ENCODE results near the gene QSER1. TPM values are rescaled to one million over a fixed set of nuclear protein-coding genes. Genes with fewer than 3 reads are reported as not detected.

QSER1 gene
- total and polyA plus RNA-seq, 10 of the 15 experiments (the other 5 are each of a cell fraction or from before 2014, with no cell fraction given), result 2.1 to 15.0 (median 9.4) TPM

DNA sequence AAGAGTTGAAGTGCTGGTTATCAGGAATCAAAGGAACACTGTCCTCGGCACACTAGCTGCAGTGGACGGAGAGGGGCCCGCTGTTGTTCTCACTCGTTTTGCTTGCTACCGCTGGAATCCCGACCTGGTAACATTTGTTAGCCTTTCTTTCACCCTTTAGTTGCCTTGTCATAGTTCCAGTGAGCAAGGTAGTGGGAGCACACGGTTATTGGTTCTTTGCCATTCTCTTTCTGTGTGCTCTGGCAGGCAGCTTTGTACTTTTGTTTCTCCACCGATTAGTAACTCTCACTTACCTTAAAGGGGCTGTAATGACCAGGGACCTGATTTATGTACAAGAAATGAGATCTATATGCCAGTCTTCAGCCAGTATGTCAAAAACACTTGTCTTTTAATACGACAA is 124.9 kb downstream of the QSER1 start (continued):
- TF ChIP-seq, protein P1, sequence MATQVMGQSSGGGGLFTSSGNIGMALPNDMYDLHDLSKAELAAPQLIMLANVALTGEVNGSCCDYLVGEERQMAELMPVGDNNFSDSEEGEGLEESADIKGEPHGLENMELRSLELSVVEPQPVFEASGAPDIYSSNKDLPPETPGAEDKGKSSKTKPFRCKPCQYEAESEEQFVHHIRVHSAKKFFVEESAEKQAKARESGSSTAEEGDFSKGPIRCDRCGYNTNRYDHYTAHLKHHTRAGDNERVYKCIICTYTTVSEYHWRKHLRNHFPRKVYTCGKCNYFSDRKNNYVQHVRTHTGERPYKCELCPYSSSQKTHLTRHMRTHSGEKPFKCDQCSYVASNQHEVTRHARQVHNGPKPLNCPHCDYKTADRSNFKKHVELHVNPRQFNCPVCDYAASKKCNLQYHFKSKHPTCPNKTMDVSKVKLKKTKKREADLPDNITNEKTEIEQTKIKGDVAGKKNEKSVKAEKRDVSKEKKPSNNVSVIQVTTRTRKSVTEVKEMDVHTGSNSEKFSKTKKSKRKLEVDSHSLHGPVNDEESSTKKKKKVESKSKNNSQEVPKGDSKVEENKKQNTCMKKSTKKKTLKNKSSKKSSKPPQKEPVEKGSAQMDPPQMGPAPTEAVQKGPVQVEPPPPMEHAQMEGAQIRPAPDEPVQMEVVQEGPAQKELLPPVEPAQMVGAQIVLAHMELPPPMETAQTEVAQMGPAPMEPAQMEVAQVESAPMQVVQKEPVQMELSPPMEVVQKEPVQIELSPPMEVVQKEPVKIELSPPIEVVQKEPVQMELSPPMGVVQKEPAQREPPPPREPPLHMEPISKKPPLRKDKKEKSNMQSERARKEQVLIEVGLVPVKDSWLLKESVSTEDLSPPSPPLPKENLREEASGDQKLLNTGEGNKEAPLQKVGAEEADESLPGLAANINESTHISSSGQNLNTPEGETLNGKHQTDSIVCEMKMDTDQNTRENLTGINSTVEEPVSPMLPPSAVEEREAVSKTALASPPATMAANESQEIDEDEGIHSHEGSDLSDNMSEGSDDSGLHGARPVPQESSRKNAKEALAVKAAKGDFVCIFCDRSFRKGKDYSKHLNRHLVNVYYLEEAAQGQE (IDR thresholded peaks at IDR 0.05; ENCODE audit: low read depth, low read length), result no peak
- TF ChIP-seq, protein P2, sequence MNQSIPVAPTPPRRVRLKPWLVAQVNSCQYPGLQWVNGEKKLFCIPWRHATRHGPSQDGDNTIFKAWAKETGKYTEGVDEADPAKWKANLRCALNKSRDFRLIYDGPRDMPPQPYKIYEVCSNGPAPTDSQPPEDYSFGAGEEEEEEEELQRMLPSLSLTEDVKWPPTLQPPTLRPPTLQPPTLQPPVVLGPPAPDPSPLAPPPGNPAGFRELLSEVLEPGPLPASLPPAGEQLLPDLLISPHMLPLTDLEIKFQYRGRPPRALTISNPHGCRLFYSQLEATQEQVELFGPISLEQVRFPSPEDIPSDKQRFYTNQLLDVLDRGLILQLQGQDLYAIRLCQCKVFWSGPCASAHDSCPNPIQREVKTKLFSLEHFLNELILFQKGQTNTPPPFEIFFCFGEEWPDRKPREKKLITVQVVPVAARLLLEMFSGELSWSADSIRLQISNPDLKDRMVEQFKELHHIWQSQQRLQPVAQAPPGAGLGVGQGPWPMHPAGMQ (IDR thresholded peaks at IDR 0.05; ENCODE audit: borderline replicate concordance), result no peak
- TF ChIP-seq ZNF622 (IDR thresholded peaks at IDR 0.05) (no peak), MTA2 (IDR thresholded peaks at IDR 0.05; ENCODE audit: low read depth) (no peak), CHD2 (IDR thresholded peaks at IDR 0.05; ENCODE audit: borderline replicate concordance, low read depth, low read length) (no peak), TCF12 (IDR thresholded peaks at IDR 0.05; ENCODE audit: low read depth, low read length) (no peak), TCF7 (IDR thresholded peaks at IDR 0.05; ENCODE audit: borderline replicate concordance) (no peak), CREB1 (IDR thresholded peaks at IDR 0.05; ENCODE audit: low read depth) (no peak)

DNA sequence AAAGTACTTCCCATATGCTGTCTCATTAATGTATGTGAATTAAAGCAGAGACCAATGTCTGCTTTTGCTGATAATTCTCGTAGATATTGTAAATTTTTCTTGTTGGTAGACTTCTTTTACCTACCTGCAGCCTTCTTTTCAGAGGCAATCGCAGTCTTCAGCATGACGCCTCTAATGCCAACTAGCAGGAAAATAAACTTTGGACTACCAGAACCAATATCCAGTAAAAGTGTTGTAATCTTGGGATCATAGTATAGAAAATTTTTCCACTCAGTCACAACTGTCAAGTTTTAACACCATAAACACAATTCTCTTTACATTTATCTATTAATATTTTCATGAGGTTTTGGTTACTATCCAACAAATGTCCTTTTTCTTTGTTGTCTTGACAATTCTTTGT is 125.4 kb downstream of the QSER1 start:
- Histone ChIP-seq H3K36me3 (ENCODE audit: control insufficient read depth in 2 of 2, insufficient read depth in 2 of 2, low read length in 1 of 2) (no peaks in the 10 kb centered on the region), H4K20me1 (ENCODE audit: control insufficient read depth, insufficient read depth) (no peaks in the 10 kb centered on the region), H2AFZ (ENCODE audit: control insufficient read depth, low read depth, low read length) (no peak overlapping the region), H3K9me3 (replicated peaks; ENCODE audit: control insufficient read depth, insufficient read depth, low read length) (no peaks in the 10 kb centered on the region; the same call in 2 of the 3 replicates), H3K9ac (ENCODE audit: control insufficient read depth, insufficient read depth, low read length) (no peak overlapping the region), H3K4me1 (ENCODE audit: control insufficient read depth, insufficient read depth, low read length) (no peaks in the 10 kb centered on the region), H3K4me3 (no peak overlapping the region), H3K27ac (ENCODE audit: control insufficient read depth, insufficient read depth) (no peak overlapping the region), H3K79me2 (ENCODE audit: control insufficient read depth, insufficient read depth, low read length) (no peaks in the 10 kb centered on the region), H3K27me3 (replicated peaks in 1 of 2; ENCODE audit: control insufficient read depth in 2 of 2, insufficient read depth in 2 of 2, low read length in 1 of 2) (peaks cover 0 to 5% of the 10 kb centered on the region in 2 experiments; a peak in 2 of 4 replicates), H3K4me2 (ENCODE audit: control insufficient read depth, insufficient read depth) (no peak overlapping the region)
- ATAC-seq (no peak), DNase-seq (ENCODE audit: low read depth, low spot score) (no peak), FAIRE-seq (no peak)
- POLR2A ChIA-PET, result no interaction called here
- RAD21 ChIA-PET (ENCODE audit: unreplicated experiment), result no interaction called here
- SMC1A ChIA-PET (ENCODE audit: uncharacterized antibody, unreplicated experiment), result interaction anchor here (1.1 to 2.5 kb wide), 4 partner anchors 8 to 46 kb away, joined by 3 to 9 read pairs (median 6); no protein-coding TSS in a partner anchor
- intact Hi-C loops (cut with micrococcal nuclease; ENCODE audit: unreplicated experiment) (no loop called here), in situ Hi-C loops (cut with MboI) (no loop called here)
- CTCF ChIA-PET, result interaction anchor here (1.4 kb wide), 1 partner anchor 14 kb away, joined by 3 read pairs; no protein-coding TSS in a partner anchor
- WGBS (ENCODE audit: insufficient coverage, insufficient replicate concordance, low lambda C conversion rate, missing lambda C conversion rate), result 54% methylated on average over 3 of the region's 3 CpGs
- BruUV-seq (replicated peaks), result no TSS peak
- no peak for TF ChIP-seq MYC (IDR thresholded peaks at IDR 0.05; ENCODE audit: insufficient read depth, insufficient read length, insufficient replicate concordance, low read length, severe bottlenecking)
- TF ChIP-seq, protein P3, sequence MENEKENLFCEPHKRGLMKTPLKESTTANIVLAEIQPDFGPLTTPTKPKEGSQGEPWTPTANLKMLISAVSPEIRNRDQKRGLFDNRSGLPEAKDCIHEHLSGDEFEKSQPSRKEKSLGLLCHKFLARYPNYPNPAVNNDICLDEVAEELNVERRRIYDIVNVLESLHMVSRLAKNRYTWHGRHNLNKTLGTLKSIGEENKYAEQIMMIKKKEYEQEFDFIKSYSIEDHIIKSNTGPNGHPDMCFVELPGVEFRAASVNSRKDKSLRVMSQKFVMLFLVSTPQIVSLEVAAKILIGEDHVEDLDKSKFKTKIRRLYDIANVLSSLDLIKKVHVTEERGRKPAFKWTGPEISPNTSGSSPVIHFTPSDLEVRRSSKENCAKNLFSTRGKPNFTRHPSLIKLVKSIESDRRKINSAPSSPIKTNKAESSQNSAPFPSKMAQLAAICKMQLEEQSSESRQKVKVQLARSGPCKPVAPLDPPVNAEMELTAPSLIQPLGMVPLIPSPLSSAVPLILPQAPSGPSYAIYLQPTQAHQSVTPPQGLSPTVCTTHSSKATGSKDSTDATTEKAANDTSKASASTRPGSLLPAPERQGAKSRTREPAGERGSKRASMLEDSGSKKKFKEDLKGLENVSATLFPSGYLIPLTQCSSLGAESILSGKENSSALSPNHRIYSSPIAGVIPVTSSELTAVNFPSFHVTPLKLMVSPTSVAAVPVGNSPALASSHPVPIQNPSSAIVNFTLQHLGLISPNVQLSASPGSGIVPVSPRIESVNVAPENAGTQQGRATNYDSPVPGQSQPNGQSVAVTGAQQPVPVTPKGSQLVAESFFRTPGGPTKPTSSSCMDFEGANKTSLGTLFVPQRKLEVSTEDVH (IDR thresholded peaks at IDR 0.05; ENCODE audit: low read depth, partially characterized antibody), result no peak
- TF ChIP-seq TBL1XR1 (IDR thresholded peaks at IDR 0.05; ENCODE audit: low read depth, low read length), result no peak
- no peak for TF ChIP-seq SUPT20H (IDR thresholded peaks at IDR 0.05; ENCODE audit: borderline replicate concordance, control insufficient read depth, low read depth, low read length)
- no peak for TF ChIP-seq SUZ12 (IDR thresholded peaks at IDR 0.05; ENCODE audit: unreplicated experiment)
- no peak for TF ChIP-seq KDM1A (IDR thresholded peaks at IDR 0.05; ENCODE audit: borderline replicate concordance)
- no peak for TF ChIP-seq KAT2A (conservative IDR thresholded peaks at IDR 0.05; ENCODE audit: control insufficient read depth, low read depth, low read length)
- TF ChIP-seq EP300 (IDR thresholded peaks at IDR 0.05; ENCODE audit: borderline replicate concordance in 1 of 2, control insufficient read depth in 1 of 2, low read depth in 2 of 2, low read length in 2 of 2), result no peak

All from GM12878 (cell line).